K562 (cell line): ENCODE results near the gene RPRD1B.

ENCODE experiments used
- ARHGAP35 ChIP-seq: fragments of 450-650 bp; IDR thresholded peaks from 2 replicates; pipeline ENCODE4 v1.6.1; 2018; ENCODE audit not compliant: partially characterized antibody
- BCL6 ChIP-seq: fragments of 250-450 bp; sonication (Bioruptor Pico); IDR thresholded peaks from 2 replicates; pipeline ENCODE4 v1.4.0; 2020
- PYGO2 ChIP-seq: fragments of 450-650 bp; IDR thresholded peaks from 2 replicates; pipeline ENCODE4 v1.6.1; 2016; ENCODE audit warnings: mild to moderate bottlenecking, missing genetic modification characterization, moderate library complexity, missing compliant biosample characterization
- TF ChIP-seq, protein P1 (sequence below): IDR thresholded peaks from 2 replicates; pipeline ENCODE4 v1.6.1; 2016; ENCODE audit warnings: missing genetic modification characterization, missing compliant biosample characterization

DNA sequence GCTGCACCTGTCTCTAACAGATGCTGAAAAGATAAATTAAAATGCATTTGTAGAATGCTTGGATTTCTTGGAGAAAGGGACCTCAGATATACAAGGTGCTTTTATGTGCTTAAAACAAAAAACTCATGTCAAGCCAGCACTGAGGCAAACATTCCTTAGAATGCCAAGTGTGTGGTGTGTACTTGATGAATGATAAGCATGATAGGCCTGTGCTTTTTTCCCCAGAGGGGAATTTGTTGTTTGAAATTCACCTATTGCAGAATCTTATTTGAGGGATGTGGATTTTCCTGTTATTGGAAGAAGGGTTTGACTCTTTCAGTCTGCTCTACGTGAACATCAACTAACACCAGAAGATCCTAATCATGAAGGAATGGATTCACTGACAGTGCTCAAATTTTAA lies 29.1 kb upstream of the RPRD1B start:
- no peak for TF ChIP-seq ARHGAP35
- TF ChIP-seq, protein P1, sequence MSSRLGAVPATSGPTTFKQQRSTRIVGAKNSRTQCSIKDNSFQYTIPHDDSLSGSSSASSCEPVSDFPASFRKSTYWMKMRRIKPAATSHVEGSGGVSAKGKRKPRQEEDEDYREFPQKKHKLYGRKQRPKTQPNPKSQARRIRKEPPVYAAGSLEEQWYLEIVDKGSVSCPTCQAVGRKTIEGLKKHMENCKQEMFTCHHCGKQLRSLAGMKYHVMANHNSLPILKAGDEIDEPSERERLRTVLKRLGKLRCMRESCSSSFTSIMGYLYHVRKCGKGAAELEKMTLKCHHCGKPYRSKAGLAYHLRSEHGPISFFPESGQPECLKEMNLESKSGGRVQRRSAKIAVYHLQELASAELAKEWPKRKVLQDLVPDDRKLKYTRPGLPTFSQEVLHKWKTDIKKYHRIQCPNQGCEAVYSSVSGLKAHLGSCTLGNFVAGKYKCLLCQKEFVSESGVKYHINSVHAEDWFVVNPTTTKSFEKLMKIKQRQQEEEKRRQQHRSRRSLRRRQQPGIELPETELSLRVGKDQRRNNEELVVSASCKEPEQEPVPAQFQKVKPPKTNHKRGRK (tag): no peak
- no peak for TF ChIP-seq BCL6 (CRISPR knock-in tag)
- TF ChIP-seq PYGO2 (tag): no peak
